Fibroblast of the aortic adventitia (primary cell): ENCODE data around the gene RND1. TPM values are rescaled to one million over a fixed set of nuclear protein-coding genes. Genes with fewer than 3 reads are reported as not detected.
"Not testable (repeated sequence)": the region's sequence is repeated elsewhere in the genome, so short reads cannot be mapped to it uniquely, and the experiment has no call there.

Experiments used
- DNase-seq: peaks from one replicate; pipeline ENCODE4 v3.0.0-alpha.2; 2010; ENCODE audit warnings: low read depth
- H3K4me3 ChIP-seq: 2 replicates; pipeline ENCODE4 v1.5.1; 2011; ENCODE audit warnings: low read depth, mild to moderate bottlenecking, control low read depth, low read length, moderate library complexity
- total RNA-seq: library from RNA; depleted of rRNA; stranded (reverse); fragments of >200 nt; gene quantifications from 2 replicates; pipeline ENCODE4 v1.2.3, GENCODE V29; 2012; ENCODE audit warnings: low replicate concordance
- TF ChIP-seq, protein P1 (sequence below): IDR thresholded peaks from 2 replicates; pipeline ENCODE4 v1.5.1; 2011; ENCODE audit warnings: mild to moderate bottlenecking, low read length, control low read depth, inconsistent platforms; ENCODE audit not compliant: insufficient read depth

RND1 gene
- total RNA-seq, 1 donor = 0.72 TPM

DNA sequence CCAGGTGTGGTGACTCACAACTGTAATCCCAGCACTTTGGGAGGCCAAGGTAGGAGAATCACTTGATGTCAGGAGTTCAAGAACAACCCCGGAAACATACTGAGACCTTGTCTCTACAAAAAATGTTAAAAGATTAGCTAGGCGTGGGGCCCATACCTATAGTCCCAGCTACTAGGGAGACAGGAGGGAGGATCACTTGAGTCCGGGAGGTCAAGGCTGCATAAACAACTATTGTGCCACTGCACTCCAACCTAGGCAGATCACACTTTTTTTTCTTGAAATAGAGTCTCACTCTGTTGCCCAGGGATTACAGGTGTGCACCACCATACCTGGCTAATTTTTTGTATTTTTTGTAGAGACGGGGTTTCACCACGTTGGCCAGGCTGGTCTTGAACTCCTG lies 6.1 kb downstream of the RND1 start:
- DNase-seq = no peak
- TF ChIP-seq, protein P1, sequence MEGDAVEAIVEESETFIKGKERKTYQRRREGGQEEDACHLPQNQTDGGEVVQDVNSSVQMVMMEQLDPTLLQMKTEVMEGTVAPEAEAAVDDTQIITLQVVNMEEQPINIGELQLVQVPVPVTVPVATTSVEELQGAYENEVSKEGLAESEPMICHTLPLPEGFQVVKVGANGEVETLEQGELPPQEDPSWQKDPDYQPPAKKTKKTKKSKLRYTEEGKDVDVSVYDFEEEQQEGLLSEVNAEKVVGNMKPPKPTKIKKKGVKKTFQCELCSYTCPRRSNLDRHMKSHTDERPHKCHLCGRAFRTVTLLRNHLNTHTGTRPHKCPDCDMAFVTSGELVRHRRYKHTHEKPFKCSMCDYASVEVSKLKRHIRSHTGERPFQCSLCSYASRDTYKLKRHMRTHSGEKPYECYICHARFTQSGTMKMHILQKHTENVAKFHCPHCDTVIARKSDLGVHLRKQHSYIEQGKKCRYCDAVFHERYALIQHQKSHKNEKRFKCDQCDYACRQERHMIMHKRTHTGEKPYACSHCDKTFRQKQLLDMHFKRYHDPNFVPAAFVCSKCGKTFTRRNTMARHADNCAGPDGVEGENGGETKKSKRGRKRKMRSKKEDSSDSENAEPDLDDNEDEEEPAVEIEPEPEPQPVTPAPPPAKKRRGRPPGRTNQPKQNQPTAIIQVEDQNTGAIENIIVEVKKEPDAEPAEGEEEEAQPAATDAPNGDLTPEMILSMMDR = no peak
- H3K4me3 ChIP-seq = no peak overlapping the region

DNA sequence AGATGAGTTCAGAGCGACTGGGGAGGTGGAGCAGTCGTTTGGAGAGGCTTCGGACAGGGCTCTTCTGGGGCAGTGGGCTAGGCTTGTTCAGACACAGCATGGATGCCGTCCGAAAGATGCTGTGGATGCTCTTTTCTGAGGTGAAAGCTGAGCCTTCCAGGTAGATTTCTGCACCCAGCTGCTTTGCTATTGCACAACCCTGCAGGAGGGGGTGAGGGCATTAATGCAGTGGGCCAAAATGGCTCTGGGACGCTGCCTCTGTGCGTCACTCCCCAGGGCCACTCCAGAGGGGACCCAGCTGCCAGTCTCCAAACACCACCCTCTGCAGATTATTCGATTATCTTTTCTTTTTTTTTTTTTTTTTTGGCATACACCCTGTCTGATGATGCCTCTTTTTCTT lies 7.6 kb downstream of the RND1 start:
- TF ChIP-seq, protein P1 = no peak
- no peak for DNase-seq
- H3K4me3 ChIP-seq = no peak overlapping the region

DNA sequence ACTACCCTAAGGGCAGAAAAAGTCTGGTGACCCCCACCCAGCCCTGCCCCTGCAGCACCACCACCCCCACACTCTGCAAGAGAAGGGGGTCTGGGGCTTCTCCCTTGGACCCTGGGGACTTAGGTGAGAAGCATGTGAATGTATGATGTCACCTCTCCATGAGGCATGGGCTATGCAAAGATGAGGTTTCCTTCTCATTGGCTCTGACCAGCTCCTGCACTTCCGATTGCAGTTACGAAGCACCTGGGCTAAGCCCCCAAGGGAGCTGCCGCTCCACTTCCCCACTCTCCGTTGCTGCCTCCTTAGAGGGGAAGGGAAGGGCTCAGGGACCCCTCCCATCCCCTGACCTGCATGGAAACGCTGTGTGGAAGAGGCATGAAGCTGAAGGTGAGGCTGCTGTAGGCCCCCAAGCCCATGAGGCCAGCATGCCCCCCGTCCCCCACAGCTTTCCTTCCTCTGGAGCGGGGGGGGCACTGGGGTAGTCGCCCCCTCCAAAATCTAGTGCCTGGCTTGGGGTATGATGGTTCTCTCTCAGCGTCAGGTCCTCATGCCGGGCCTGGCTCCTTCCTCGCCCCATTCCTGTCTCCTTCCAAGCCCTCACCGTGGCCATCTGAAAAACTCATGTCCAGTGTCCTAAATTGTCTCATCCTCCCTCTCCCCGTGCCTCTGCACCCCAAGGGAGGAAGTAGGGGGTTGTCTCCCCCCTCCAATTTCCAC lies 8.2 kb downstream of the RND1 start:
- TF ChIP-seq, protein P1 = no peak
- DNase-seq = no peak
- no peak overlapping the region for H3K4me3 ChIP-seq

GRCh38 chr12:48856379-48856778 lies 9.3 kb downstream of the RND1 start:
- H3K4me3 ChIP-seq = no peak overlapping the region
- DNase-seq = no peak
- TF ChIP-seq, protein P1 = no peak

DNA sequence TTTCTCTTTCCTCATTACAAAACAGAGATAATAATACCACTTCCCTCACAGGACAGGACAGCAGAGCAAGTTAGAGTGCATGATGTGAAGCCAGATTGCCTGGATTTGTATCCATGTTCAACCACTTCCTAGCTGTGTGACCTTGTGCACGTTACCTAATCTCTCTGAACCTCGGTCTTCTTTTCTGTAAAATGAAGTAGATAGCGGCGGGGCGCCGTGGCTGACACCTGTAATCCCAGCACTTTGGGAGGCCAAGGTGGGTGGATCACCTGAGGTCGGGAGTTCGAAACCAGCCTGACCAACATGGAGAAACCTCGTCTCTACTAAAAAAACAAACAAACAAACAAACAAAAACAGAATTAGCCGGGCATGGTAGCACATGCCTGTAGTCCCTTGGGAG lies 10.7 kb downstream of the RND1 start:
- not testable (repeated sequence) for H3K4me3 ChIP-seq, DNase-seq

DNA sequence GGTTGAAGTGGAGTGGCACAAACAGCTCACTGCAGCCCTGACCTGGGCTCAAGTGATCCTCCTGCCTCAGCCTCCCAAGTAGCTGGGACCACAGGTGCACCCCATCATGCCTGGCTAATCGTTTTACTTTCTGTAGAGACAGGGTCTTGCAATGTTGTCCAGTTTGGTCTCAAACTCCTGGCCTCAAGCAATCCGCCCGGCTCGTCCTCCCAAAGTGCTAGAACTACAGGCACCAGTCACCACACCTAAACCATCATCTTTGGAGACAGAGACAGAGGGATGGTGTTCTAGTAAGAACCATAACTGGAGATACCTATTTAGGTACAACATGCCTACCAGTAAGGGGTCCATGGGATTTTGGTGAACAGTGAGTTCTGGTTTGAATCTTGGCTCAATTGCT lies 11.2 kb downstream of the RND1 start:
- DNase-seq = no peak
- no peak overlapping the region for H3K4me3 ChIP-seq
- TF ChIP-seq, protein P1 = no peak

DNA sequence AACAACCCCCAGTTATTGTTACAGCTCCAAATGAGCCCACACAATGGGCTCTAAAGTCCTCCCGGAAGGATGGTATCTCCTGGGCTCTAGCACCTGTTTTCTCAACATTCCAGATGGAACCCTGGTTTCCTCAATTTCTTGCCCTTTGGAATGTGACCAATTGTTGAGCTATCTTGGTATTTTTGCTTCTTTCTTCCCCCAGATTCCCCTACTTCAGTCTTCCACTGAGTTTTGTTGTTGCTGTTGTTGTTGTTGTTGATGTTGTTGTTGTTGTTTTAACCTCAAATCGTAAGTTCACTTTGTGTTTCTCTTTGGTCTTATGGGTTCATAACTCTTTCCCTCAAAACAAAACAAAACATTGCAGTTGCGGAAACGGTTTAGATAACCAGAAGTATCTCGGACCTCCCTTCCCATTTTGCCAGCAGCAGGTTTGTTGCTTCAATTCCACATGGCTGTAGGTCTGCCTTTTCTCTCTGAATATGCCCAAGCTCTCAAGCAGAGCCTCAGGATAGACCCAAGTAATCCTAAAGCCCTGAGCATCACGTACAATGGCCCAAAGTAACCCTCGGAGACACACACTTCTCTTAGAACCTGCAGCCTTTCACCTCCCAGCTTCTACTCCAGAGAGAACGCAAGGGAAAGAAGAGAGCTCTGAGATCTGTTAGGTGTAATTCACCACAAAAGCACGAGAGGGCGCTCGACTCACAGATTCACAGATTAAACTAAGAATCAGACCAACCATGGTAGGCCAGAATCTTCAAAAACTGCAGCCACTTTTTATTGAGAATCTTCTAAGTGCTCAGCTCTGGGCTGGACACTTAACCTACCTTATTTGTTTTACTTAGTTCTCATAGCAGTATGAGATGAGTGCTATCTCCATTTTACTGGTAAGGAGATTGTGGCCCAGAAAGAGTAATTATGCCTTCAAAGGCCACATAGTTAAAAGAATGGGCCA lies 12.7 kb downstream of the RND1 start:
- H3K4me3 ChIP-seq = peak overlapping the region; percentile 57
- peak; percentile 95 for DNase-seq
- TF ChIP-seq, protein P1 = peak; percentile 71
